Right atrium auricular region (tissue), 2 donors: ENCODE measurements around the gene PTPRK. TPM values are rescaled to one million over a fixed set of nuclear protein-coding genes. Genes with fewer than 3 reads are reported as not detected.

Source experiments
- DNase-seq: peaks from one replicate; pipeline ENCODE4 v3.0.0-alpha.2; 2019; ENCODE audit warnings: low spot score
- H3K27ac ChIP-seq, 2 donors: fragments of 200-600 bp; sonication (generic); 1 replicate in 1 of 2; 2 replicates in 1 of 2; pipeline ENCODE4 v1.5.1; 2016 to 2019
- H3K27me3 ChIP-seq, 2 donors: fragments of 200-600 bp; sonication (generic); one replicate each; pipeline versions ENCODE4 v1.5.1 to v1.6.0; 2017 to 2019
- H3K36me3 ChIP-seq: fragments of 200-600 bp; sonication (generic); one replicate; pipeline ENCODE4 v1.5.1; 2016
- H3K4me1 ChIP-seq, 2 donors: fragments of 200-600 bp; sonication (generic); one replicate each; pipeline versions ENCODE4 v1.5.1 to v1.6.0; 2017 to 2019
- H3K4me3 ChIP-seq, 2 donors: fragments of 200-600 bp; sonication (generic); 1 replicate in 1 of 2; 2 replicates in 1 of 2; pipeline ENCODE4 v1.5.1; 2017 to 2019; ENCODE audit warnings: mild to moderate bottlenecking in 1 of 2, moderate library complexity in 1 of 2
- H3K9me3 ChIP-seq, 2 donors: fragments of 200-600 bp; sonication (generic); one replicate each; pipeline ENCODE4 v1.5.1; 2019
- CTCF ChIP-seq, 2 donors: fragments of 200-600 bp; sonication (generic); IDR thresholded peaks; one replicate each; pipeline ENCODE4 v1.5.1; 2019; ENCODE audit warnings: antibody characterized with exemption in 2 of 2
- total RNA-seq, 2 donors: library from RNA; depleted of rRNA; stranded (reverse); fragments of >200 nt; gene quantifications; one replicate each; pipeline ENCODE4 v1.1.0, GENCODE V29; 2016

PTPRK gene
- total RNA-seq, 2 donors from 2014 or later, result 24.5 to 36.4 TPM

GRCh38 chr6:128161839-128162238, 358.6 kb downstream of the PTPRK start:
- no peak for TF ChIP-seq CTCF (IDR thresholded peaks at IDR 0.05)
- no peak for DNase-seq
- Histone ChIP-seq H3K27ac (no peak overlapping the region), H3K4me1 (no peaks in the 10 kb centered on the region), H3K36me3 (no peaks in the 10 kb centered on the region), H3K4me3 (no peak overlapping the region), H3K27me3 (no peaks in the 10 kb centered on the region), H3K9me3 (no peaks in the 10 kb centered on the region)

GRCh38 chr6:128161263-128161662, 359.1 kb downstream of the PTPRK start:
- DNase-seq, result no peak
- no peaks in the 10 kb centered on the region for H3K4me1 ChIP-seq
- no peak overlapping the region for H3K27ac ChIP-seq
- no peaks in the 10 kb centered on the region for H3K9me3 ChIP-seq
- no peaks in the 10 kb centered on the region for H3K27me3 ChIP-seq
- no peaks in the 10 kb centered on the region for H3K36me3 ChIP-seq
- TF ChIP-seq CTCF (IDR thresholded peaks at IDR 0.05), result no peak
- no peak overlapping the region for H3K4me3 ChIP-seq

GRCh38 chr6:128158496-128158895, 361.9 kb downstream of the PTPRK start:
- Histone ChIP-seq H3K4me3 (no peak overlapping the region), H3K9me3 (no peaks in the 10 kb centered on the region), H3K4me1 (no peaks in the 10 kb centered on the region), H3K27ac (no peak overlapping the region), H3K27me3 (no peaks in the 10 kb centered on the region), H3K36me3 (no peaks in the 10 kb centered on the region)
- DNase-seq, result no peak
- no peak for TF ChIP-seq CTCF (IDR thresholded peaks at IDR 0.05)

GRCh38 chr6:128156321-128157111, 363.9 kb downstream of the PTPRK start:
- TF ChIP-seq CTCF (IDR thresholded peaks at IDR 0.05), result no peak
- no peak for DNase-seq
- H3K4me1 ChIP-seq, result no peaks in the 10 kb centered on the region
- H3K27me3 ChIP-seq, result no peaks in the 10 kb centered on the region
- H3K36me3 ChIP-seq, result no peaks in the 10 kb centered on the region
- H3K27ac ChIP-seq, result no peak overlapping the region
- H3K9me3 ChIP-seq, result no peaks in the 10 kb centered on the region
- no peak overlapping the region for H3K4me3 ChIP-seq

GRCh38 chr6:128155826-128156225, 364.6 kb downstream of the PTPRK start:
- no peak overlapping the region for H3K27ac ChIP-seq
- no peaks in the 10 kb centered on the region for H3K4me1 ChIP-seq
- H3K27me3 ChIP-seq, result no peaks in the 10 kb centered on the region
- no peaks in the 10 kb centered on the region for H3K36me3 ChIP-seq
- no peak overlapping the region for H3K4me3 ChIP-seq
- DNase-seq, result no peak
- H3K9me3 ChIP-seq, result no peaks in the 10 kb centered on the region
- no peak for TF ChIP-seq CTCF (IDR thresholded peaks at IDR 0.05)

- no peak for TF ChIP-seq CTCF (IDR thresholded peaks at IDR 0.05)
- H3K36me3 ChIP-seq, result no peaks in the 10 kb centered on the region
Observed at GRCh38 chr6:128152551-128152950, 367.8 kb downstream of the PTPRK start.

More at GRCh38 chr6:128152551-128152950, 367.8 kb downstream of the PTPRK start:
- DNase-seq, result no peak
- H3K27ac ChIP-seq, result no peak overlapping the region
- no peaks in the 10 kb centered on the region for H3K4me1 ChIP-seq
- no peaks in the 10 kb centered on the region for H3K27me3 ChIP-seq
- no peaks in the 10 kb centered on the region for H3K9me3 ChIP-seq
- H3K4me3 ChIP-seq, result no peak overlapping the region
